HG03469 (cell line): ENCODE data around the gene CARD18.

Experiments
- ATAC-seq: cut with Tn5 transposase; IDR thresholded peaks from one replicate; pipeline ENCODE4 v1.9.1; 2021; ENCODE audit warnings: mild to moderate bottlenecking, moderate library complexity, moderate number of reproducible peaks; ENCODE audit not compliant: unreplicated experiment

The CARD18 gene

GRCh38 chr11:105139669-105140068 is at the start of gene CARD18:
Gene CARD18 (minus strand): TSS chr11:105139769. CDS start chr11:105139726, 43 bp downstream.
- ATAC-seq = no peak

DNA sequence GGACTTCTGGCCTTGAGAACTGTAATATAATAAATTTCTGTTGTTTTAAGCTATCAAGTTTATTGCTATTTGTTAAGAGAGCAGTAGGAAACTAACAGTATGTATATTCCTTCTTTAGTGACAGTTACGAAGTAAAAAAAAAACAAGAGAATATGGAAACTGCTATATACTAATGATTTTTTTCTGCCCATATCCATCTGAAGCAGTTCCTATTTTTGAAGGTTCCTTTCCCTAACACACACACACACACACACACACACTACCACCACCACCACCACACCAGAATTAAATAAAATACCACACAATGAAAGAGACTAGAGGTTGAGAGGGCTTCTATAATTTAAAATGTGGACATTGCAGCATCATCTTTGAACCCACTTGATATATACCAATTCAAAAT is 44.4 kb upstream of the CARD18 start:
- ATAC-seq = no peak

DNA sequence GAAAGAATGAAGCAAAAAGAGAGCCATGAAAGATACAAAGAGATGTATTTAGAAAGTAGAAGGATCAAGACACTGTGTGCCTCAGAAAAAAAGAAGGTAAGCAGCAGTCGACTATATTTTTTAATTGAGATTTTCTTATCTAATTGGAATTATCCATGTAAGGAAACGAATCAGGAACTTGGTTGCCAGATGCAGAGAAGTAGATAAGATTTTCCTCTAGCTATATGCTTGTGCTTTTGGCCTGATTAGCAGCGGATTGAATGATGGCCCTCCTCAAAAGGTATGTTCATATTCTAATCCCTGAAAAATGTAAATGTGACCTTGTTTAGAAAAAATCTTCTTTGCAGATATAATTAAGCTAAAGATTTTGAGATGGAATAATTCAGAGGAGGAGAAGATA is 43.9 kb upstream of the CARD18 start:
- ATAC-seq = no peak

GRCh38 chr11:105181521-105181920 is 42.0 kb upstream of the CARD18 start:
- no peak for ATAC-seq

- ATAC-seq = no peak
These were observed 41.5 kb upstream of the CARD18 start for GRCh38 chr11:105181100-105181499.

- ATAC-seq = no peak
These were observed 40.1 kb upstream of the CARD18 start for GRCh38 chr11:105179542-105180278.

DNA sequence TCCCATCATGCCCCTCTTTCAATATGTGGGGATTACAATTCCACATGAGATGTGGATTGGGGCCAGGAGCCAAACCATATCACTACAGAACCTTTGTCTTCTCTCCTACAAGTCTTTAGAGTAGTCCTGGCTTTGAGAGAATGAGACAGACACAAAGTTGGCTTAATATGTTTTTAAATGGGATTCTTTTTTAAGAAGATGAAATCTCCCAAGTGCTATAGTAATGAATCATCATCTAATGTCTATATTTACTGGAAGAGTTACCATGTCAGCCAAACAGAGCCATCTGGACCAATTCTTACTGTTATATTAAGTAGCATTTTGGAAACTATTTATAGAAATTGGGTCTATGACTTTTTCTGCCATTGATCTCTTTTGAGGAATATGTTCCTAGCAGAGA is 38.1 kb upstream of the CARD18 start:
- no peak for ATAC-seq

DNA sequence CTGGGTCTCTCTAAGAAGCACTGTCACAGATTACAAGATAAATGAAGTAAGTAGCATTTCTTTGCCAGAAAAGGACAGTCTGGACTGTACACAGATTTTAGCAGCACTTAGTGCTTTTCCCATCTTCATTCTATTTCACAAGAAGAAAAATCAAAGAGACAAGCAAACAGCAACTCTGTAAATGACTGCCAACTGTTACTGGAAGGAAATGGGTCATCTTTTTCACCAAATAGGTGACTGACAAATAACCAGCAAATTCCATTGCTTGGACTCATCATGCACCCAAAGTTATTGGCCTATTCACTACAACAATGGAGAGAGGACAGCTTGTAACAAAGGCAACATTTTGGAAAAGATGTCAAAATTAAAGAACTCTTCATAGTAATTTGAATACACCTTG is 28.9 kb upstream of the CARD18 start:
- no peak for ATAC-seq

GRCh38 chr11:105167244-105167643 is 27.7 kb upstream of the CARD18 start:
- no peak for ATAC-seq

DNA sequence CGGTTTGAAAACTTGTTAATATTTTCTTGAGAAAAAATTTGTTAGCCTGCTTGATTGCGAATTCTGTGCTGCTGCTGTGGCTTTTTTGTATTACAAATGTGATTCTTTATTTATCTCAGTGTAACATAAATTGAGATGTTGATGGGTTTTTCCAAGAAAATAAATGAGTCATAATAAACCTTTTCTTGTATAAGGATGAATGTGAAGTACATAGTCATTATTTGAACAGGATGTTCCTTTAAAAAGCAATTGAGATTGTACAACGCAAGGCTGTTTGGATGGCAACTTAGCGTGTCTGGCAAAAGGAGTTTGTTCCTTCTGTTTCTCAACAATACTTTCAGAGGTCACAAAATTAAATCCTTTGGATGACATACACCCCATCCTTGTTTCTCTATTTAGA is 24.6 kb upstream of the CARD18 start:
- ATAC-seq = no peak

- no peak for ATAC-seq
These were observed 22.9 kb upstream of the CARD18 start for GRCh38 chr11:105162506-105162905.

GRCh38 chr11:105158436-105158835 is 18.9 kb upstream of the CARD18 start:
- ATAC-seq = no peak

DNA sequence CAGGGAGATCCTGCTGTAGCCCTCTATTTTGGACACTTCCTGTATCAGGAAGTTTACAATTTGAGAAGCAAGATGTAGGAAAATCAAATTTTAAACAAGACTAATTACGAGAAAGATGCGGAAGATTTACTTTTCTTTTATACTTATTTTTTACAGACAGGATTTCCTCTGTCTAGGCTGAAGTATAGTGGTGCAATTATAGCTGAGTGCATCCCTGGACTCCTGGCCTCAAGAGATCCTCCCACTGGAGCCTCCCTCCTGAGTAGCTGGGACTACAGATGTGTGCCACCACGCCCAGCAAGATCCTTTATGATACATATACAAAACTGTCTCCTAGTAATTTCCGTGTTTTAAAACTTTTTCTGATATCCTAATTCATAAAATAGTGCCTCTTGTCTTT is 17.2 kb upstream of the CARD18 start:
- ATAC-seq = no peak

- no peak for ATAC-seq
These were observed 16.7 kb upstream of the CARD18 start for GRCh38 chr11:105156231-105156630.

GRCh38 chr11:105155679-105156078 is 16.1 kb upstream of the CARD18 start:
- no peak for ATAC-seq

DNA sequence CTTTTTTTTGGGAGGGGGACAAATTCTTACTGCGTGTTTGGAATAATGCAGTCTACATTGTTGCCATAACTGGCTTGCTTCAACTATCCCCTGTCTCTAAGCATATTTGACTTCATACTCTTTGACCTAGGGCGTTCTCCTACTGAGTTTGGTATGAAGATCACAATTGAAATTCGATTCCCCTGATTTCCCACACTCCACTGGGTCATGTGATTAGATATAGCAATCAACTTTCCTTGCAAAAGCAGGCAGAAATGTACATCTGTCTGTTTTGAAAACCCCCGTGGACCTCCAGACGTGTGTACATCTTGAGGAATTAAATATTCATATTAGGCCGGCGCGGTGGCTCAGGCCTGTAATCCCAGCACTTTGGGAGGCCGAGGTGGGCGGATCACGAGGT is 13.8 kb upstream of the CARD18 start:
- no peak for ATAC-seq

GRCh38 chr11:105152560-105152959 is 13.0 kb upstream of the CARD18 start:
- no peak for ATAC-seq

GRCh38 chr11:105152021-105152512 is 12.5 kb upstream of the CARD18 start:
- no peak for ATAC-seq

DNA sequence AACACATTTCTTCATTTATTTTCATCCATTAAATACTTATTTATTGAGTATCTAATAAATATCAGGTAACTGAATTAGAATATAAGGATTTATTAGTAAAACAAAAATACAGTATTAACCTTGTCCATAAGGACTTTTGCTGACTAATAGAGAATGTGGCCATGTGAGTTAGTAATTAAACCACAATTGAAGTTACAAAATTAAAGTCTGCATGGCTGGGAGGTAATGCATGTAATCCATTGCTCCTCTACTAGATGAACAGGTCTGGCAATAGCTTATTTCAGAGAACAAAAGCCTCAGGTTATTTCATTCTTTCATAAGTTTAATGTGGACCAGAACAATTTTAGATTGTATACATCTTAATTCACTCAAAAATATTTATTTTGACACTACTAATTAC is 9.9 kb upstream of the CARD18 start:
- no peak for ATAC-seq

DNA sequence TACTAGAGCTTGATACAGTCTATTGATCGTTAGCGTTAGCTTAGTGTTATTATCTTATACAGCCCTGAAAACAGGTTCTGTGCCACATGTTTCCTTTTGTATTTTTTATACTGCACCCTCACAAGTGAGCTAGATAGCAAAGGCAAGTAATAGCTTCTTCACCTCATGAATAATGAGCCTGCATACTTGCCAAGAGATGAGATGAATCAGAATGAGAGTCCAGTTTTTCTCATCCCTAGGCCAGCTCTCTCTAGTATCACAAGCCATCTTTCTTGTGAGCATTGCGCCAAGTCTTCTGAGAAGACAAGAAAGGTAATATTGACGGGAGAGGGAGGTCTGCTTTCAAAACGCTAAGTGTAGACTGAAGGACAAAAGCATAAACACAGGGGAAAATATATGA is 8.7 kb upstream of the CARD18 start:
- no peak for ATAC-seq

- no peak for ATAC-seq
These were observed 5.3 kb upstream of the CARD18 start for GRCh38 chr11:105144887-105145286.

GRCh38 chr11:105142167-105142566 is 2.6 kb upstream of the CARD18 start:
- no peak for ATAC-seq

- ATAC-seq = no peak
These were observed 2.3 kb downstream of the CARD18 start for GRCh38 chr11:105137286-105137685.
